Measurements from ENCODE around the gene ANO4.

Gene ANO4

GRCh38 chr12:100864366-100864765 is 69.8 kb downstream of the ANO4 start:
- no peak for DNase-seq (ENCODE audit: low read depth)
- no peak overlapping the region for H3K4me3 ChIP-seq (ENCODE audit: low read depth, low read length)

GRCh38 chr12:100867639-100868393 is 73.2 kb downstream of the ANO4 start:
- DNase-seq (ENCODE audit: low read depth): no peak

GRCh38 chr12:100868487-100868886 is 73.9 kb downstream of the ANO4 start:
- no peak overlapping the region for H3K4me3 ChIP-seq (ENCODE audit: low read depth, low read length)
- no peak for DNase-seq (ENCODE audit: low read depth)

More at GRCh38 chr12:100867639-100868393, 73.2 kb downstream of the ANO4 start:
- H3K4me3 ChIP-seq (ENCODE audit: low read depth, low read length): no peak overlapping the region

GRCh38 chr12:100871195-100871734 is 76.7 kb downstream of the ANO4 start:
- no peak overlapping the region for H3K4me3 ChIP-seq (ENCODE audit: low read depth, low read length)
- no peak for DNase-seq (ENCODE audit: low read depth)

GRCh38 chr12:100875156-100875555 is 80.6 kb downstream of the ANO4 start:
- no peak for DNase-seq (ENCODE audit: low read depth)
- no peak overlapping the region for H3K4me3 ChIP-seq (ENCODE audit: low read depth, low read length)

GRCh38 chr12:100875771-100876170 is 81.2 kb downstream of the ANO4 start:
- H3K4me3 ChIP-seq (ENCODE audit: low read depth, low read length): no peak overlapping the region

GRCh38 chr12:100877776-100878175 is 83.2 kb downstream of the ANO4 start:
- DNase-seq (ENCODE audit: low read depth): no peak

More at GRCh38 chr12:100875771-100876170, 81.2 kb downstream of the ANO4 start:
- DNase-seq (ENCODE audit: low read depth): no peak

GRCh38 chr12:100895192-100895591 is 100.6 kb downstream of the ANO4 start:
- H3K4me3 ChIP-seq (ENCODE audit: low read depth, low read length): no peak overlapping the region
- DNase-seq (ENCODE audit: low read depth): no peak

More at GRCh38 chr12:100877776-100878175, 83.2 kb downstream of the ANO4 start:
- no peak overlapping the region for H3K4me3 ChIP-seq (ENCODE audit: low read depth, low read length)

GRCh38 chr12:100896192-100896591 is 101.6 kb downstream of the ANO4 start:
- no peak overlapping the region for H3K4me3 ChIP-seq (ENCODE audit: low read depth, low read length)
- no peak for DNase-seq (ENCODE audit: low read depth)

GRCh38 chr12:100897240-100897639 is 102.7 kb downstream of the ANO4 start:
- no peak for DNase-seq (ENCODE audit: low read depth)
- H3K4me3 ChIP-seq (ENCODE audit: low read depth, low read length): no peak overlapping the region

GRCh38 chr12:100899301-100899700 is 104.7 kb downstream of the ANO4 start:
- no peak for DNase-seq (ENCODE audit: low read depth)
- H3K4me3 ChIP-seq (ENCODE audit: low read depth, low read length): no peak overlapping the region

- no peak overlapping the region for H3K4me3 ChIP-seq (ENCODE audit: low read depth, low read length)
- no peak for DNase-seq (ENCODE audit: low read depth)
These were observed 106.2 kb downstream of the ANO4 start for GRCh38 chr12:100900808-100901207.

- no peak for DNase-seq (ENCODE audit: low read depth)
- H3K4me3 ChIP-seq (ENCODE audit: low read depth, low read length): no peak overlapping the region
These were observed 106.7 kb downstream of the ANO4 start for GRCh38 chr12:100901266-100901665.

GRCh38 chr12:100904270-100904669 is 109.7 kb downstream of the ANO4 start:
- DNase-seq (ENCODE audit: low read depth): no peak
- H3K4me3 ChIP-seq (ENCODE audit: low read depth, low read length): no peak overlapping the region

- no peak overlapping the region for H3K4me3 ChIP-seq (ENCODE audit: low read depth, low read length)
- peak; percentile 48 for DNase-seq (ENCODE audit: low read depth)
These were observed 113.9 kb downstream of the ANO4 start for GRCh38 chr12:100908501-100908900.

- DNase-seq (ENCODE audit: low read depth): no peak
- H3K4me3 ChIP-seq (ENCODE audit: low read depth, low read length): no peak overlapping the region
These were observed 119.5 kb downstream of the ANO4 start for GRCh38 chr12:100913872-100914592.

GRCh38 chr12:100919116-100919515 is 124.5 kb downstream of the ANO4 start:
- DNase-seq (ENCODE audit: low read depth): no peak
- H3K4me3 ChIP-seq (ENCODE audit: low read depth, low read length): no peak overlapping the region

GRCh38 chr12:100920493-100920892 is 125.9 kb downstream of the ANO4 start:
- H3K4me3 ChIP-seq (ENCODE audit: low read depth, low read length): no peak overlapping the region
- no peak for DNase-seq (ENCODE audit: low read depth)

- H3K4me3 ChIP-seq (ENCODE audit: low read depth, low read length): no peak overlapping the region
- no peak for DNase-seq (ENCODE audit: low read depth)
These were observed 132.2 kb downstream of the ANO4 start for GRCh38 chr12:100926669-100927248.

- no peak overlapping the region for H3K4me3 ChIP-seq (ENCODE audit: low read depth, low read length)
- DNase-seq (ENCODE audit: low read depth): no peak
These were observed 133.2 kb downstream of the ANO4 start for GRCh38 chr12:100927826-100928225.
